ENCODE measurements around the gene MEN1. TPM values are rescaled to one million over a fixed set of nuclear protein-coding genes. Genes with fewer than 3 reads are reported as not detected.

The MEN1 gene
- total RNA-seq, 2 experiments from 2014 or later = 44.4 to 72.4 TPM

- Histone ChIP-seq H3K4me3 (ENCODE audit: low read depth, low read length, poor library complexity, severe bottlenecking) (peak overlapping the region; percentile 78), H4K20me1 (ENCODE audit: insufficient read depth, low read length) (no peaks in the 10 kb centered on the region), H3K9me2 (ENCODE audit: insufficient read depth, low read length) (no peaks in the 10 kb centered on the region), H3K36me3 (ENCODE audit: insufficient read depth, low read length) (peaks cover 62% of the 10 kb centered on the region), H2AFZ (ENCODE audit: low read length) (no peak overlapping the region), H3K4me2 (ENCODE audit: low read length) (peak overlapping the region; percentile 91), H3K27ac (ENCODE audit: low read depth, low read length, poor library complexity, severe bottlenecking) (peak overlapping the region; percentile 82), H3K4me1 (ENCODE audit: insufficient read depth, low read length, poor library complexity, severe bottlenecking) (peaks cover 43% of the 10 kb centered on the region), H3K79me2 (ENCODE audit: insufficient read depth, low read depth, low read length) (peaks cover 18% of the 10 kb centered on the region; the same call in 1 of the 2 replicates), H3K9me3 (ENCODE audit: low read length) (no peaks in the 10 kb centered on the region)
- no peak for TF ChIP-seq EZH2phosphoT487 (IDR thresholded peaks at IDR 0.05; ENCODE audit: borderline replicate concordance, low read depth, low read length)
- ChIA-PET POLR2A (interaction anchor here (0.6 to 3.0 kb wide), 4 partner anchors 11 to 45 kb away, joined by 3 to 14 read pairs (median 4); partner anchors contain the start of gene MEN1), CTCF (ENCODE audit: unreplicated experiment) (interaction anchor here (0.7 kb wide), 1 partner anchor 17 kb away, joined by 3 read pairs; no protein-coding TSS in a partner anchor)
- no peak for DNase-seq (ENCODE audit: low spot score)
- intact Hi-C loops (cut with micrococcal nuclease; ENCODE audit: unreplicated experiment) = no loop called here
- no TSS peak for BruUV-seq (replicated peaks)
Observed at GRCh38 chr11:64799256-64799622, 11.1 kb downstream of the MEN1 start.

GRCh38 chr11:64796757-64797541, 13.4 kb downstream of the MEN1 start:
- DNase-seq (ENCODE audit: low spot score) = no peak
- Histone ChIP-seq H3K36me3 (ENCODE audit: insufficient read depth, low read length) (peaks cover 67% of the 10 kb centered on the region), H2AFZ (ENCODE audit: low read length) (no peak overlapping the region), H3K79me2 (ENCODE audit: insufficient read depth, low read depth, low read length) (peaks cover 7% of the 10 kb centered on the region; the same call in 1 of the 2 replicates), H3K27ac (ENCODE audit: low read depth, low read length, poor library complexity, severe bottlenecking) (no peak overlapping the region), H4K20me1 (ENCODE audit: insufficient read depth, low read length) (no peaks in the 10 kb centered on the region), H3K9me2 (ENCODE audit: insufficient read depth, low read length) (no peaks in the 10 kb centered on the region), H3K9me3 (ENCODE audit: low read length) (no peaks in the 10 kb centered on the region), H3K4me3 (ENCODE audit: low read depth, low read length, poor library complexity, severe bottlenecking) (no peak overlapping the region), H3K4me1 (ENCODE audit: insufficient read depth, low read length, poor library complexity, severe bottlenecking) (peaks cover 32% of the 10 kb centered on the region), H3K4me2 (ENCODE audit: low read length) (no peak overlapping the region)
- CTCF ChIA-PET (ENCODE audit: unreplicated experiment) = no interaction called here
- TF ChIP-seq CTCF (conservative IDR thresholded peaks at IDR 0.05; ENCODE audit: low read length) (no peak), EZH2phosphoT487 (IDR thresholded peaks at IDR 0.05; ENCODE audit: borderline replicate concordance, low read depth, low read length) (no peak)
- no TSS peak for BruUV-seq (replicated peaks)
- POLR2A ChIA-PET = no interaction called here
- intact Hi-C loops (cut with micrococcal nuclease; ENCODE audit: unreplicated experiment) = no loop called here

- H3K4me3 ChIP-seq (ENCODE audit: low read depth, low read length, poor library complexity, severe bottlenecking) = no peak overlapping the region
- no peaks in the 10 kb centered on the region for H3K9me2 ChIP-seq (ENCODE audit: insufficient read depth, low read length)
- H3K79me2 ChIP-seq (ENCODE audit: insufficient read depth, low read depth, low read length) = peaks cover 2% of the 10 kb centered on the region; the same call in 1 of the 2 replicates
- no peak for DNase-seq (ENCODE audit: low spot score)
- H3K27ac ChIP-seq (ENCODE audit: low read depth, low read length, poor library complexity, severe bottlenecking) = no peak overlapping the region
- POLR2A ChIA-PET = no interaction called here
- no peak overlapping the region for H3K4me2 ChIP-seq (ENCODE audit: low read length)
- intact Hi-C loops (cut with micrococcal nuclease; ENCODE audit: unreplicated experiment) = no loop called here
- peaks cover 70% of the 10 kb centered on the region for H3K36me3 ChIP-seq (ENCODE audit: insufficient read depth, low read length)
- no peaks in the 10 kb centered on the region for H3K9me3 ChIP-seq (ENCODE audit: low read length)
- no peak overlapping the region for H2AFZ ChIP-seq (ENCODE audit: low read length)
- BruUV-seq (replicated peaks) = no TSS peak
- CTCF ChIA-PET (ENCODE audit: unreplicated experiment) = no interaction called here
- no peak for TF ChIP-seq CTCF (conservative IDR thresholded peaks at IDR 0.05; ENCODE audit: low read length)
- no peak for TF ChIP-seq EZH2phosphoT487 (IDR thresholded peaks at IDR 0.05; ENCODE audit: borderline replicate concordance, low read depth, low read length)
- H3K4me1 ChIP-seq (ENCODE audit: insufficient read depth, low read length, poor library complexity, severe bottlenecking) = peaks cover 24% of the 10 kb centered on the region
- H4K20me1 ChIP-seq (ENCODE audit: insufficient read depth, low read length) = no peaks in the 10 kb centered on the region
Observed at GRCh38 chr11:64796047-64796756, 14.1 kb downstream of the MEN1 start.

Measured in OCI-LY7 (cell line).